GM18508 (cell line): Measurements from ENCODE around the gene SAMD15.
"Not testable (repeated sequence)": the region's sequence is repeated elsewhere in the genome, so short reads cannot be mapped to it uniquely, and the experiment has no call there.

Source experiments
- ATAC-seq: cut with Tn5 transposase; IDR thresholded peaks from one replicate; pipeline ENCODE4 v1.9.1; 2021; ENCODE audit warnings: moderate number of reproducible peaks; ENCODE audit not compliant: insufficient read depth, unreplicated experiment

The SAMD15 gene

DNA sequence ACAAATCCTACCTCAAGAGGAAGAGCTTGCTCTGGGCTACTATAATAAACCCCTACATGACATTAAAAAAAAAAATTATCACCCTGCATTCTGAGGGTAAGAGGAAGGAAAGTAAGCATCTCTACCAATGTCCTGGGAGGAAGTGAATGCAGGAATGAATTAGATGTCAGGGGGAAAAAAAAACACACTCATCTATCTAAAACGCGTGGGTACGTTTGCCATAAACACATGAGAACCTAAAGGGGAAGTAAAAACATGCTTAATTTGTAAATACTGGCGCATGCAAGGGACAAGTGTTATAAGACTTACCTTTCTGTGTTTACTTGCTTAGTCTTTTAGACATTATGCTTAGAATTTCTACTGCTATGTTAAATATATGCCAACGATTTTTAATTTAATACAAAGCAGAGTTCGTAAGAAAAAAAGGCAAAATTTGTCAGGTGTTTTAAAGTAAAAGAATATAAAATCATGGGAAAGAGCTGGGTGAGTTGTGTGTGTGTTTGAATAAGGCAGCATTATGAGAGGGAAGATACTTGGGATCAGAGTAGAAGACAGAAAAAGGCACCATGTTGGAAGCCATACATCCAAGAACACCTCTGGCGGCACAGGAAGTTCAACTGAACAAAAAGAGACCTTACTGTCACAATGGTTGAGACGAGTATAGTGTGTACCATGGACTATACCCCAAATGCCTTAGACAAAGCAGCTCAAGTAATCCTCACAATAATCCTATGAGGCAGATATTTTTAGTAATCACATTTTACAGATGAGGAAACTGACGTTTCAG is 1.8 kb upstream of the SAMD15 start:
- ATAC-seq, result no peak

DNA sequence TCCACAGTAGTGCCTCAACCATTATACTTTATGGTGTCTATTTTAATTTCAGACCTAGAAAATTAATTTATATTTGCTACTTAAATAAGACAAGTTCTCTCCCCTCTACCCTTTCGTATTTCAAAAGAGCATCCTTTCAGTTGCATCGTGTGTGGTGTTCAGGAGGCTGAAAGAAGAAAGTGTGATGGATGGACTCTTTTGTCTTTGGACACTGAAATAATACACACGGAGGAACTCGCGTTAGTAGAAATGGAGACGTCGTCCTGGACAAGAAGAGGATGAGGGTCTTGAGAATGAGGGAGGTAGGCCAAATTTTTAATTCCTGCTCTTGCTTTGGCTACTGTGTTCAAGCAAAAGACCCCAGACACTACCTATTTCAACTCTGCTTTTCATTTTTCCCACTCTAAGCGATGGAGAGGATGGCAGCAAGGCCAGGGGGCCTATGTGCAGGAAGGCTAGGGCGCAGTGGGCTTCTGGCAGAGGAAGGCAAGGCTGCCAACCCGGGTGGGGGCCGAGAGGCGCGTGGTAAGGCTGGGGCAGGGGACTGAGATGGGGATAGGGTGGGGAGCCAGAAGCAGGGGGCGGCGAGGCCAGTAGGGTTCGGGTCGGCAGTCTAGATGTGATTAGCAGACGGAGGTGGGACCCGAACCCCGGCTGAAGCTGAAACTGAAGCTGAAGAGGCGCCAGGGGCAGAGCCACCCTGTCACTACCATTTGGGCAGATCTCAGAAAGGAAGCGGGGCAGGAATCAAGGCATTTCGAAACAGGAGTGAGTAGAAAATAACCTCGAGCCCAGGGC is 1.0 kb upstream of the SAMD15 start:
- ATAC-seq, result no peak

DNA sequence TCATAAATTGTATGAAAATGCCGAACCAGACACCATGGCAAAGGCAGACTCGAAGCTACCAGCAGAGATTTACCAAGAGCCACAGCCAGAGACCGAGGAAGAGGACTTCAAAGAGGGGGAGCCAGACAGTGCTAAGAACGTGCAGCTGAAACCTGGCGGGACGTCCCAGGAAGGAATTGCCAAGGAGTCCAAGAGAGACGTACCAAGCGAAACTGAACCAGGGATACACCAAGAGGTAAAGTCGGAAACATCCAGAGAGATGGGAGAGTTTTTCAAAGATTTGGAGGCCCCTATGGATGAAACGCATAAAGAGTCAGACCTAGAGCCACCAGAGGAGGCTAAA is 294 bp downstream of the SAMD15 start:
- no peak for ATAC-seq

DNA sequence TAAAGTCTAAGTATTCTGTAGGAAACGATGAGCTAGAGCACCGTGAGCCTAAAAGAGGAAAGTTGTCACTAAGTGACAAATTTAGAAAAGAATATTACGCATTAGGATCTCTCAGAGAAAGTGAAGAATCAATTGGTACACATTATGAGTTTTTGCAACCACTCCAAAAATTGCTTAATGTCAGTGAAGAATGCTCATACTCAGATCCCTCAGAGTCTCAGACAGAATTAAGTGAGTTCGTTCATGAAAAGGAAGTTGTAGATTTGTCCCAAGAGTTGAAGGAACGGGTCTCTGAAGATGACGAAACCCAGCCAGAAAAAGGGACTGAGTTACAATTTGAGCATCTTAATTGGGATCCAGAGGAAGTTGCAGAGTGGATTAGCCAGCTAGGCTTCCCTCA is 1.5 kb downstream of the SAMD15 start:
- ATAC-seq, result no peak

DNA sequence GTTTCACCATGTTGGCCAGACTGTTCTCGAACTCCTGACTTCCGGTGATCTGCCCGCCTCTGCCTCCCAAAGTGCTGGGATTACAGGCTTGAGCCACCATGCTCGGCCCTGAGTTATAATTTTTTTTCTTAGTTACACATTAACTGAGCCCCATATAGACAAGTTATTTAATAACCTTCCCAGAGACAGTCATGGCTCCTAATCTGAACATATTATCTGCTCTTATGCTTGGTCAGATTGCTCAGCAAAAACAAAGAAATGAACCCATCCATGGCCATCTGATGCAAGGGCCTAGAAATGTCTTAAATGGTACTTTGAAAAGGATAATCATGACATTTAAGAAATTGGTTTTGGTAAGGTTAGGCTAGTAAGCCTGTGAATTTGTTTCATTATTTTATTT is 13.0 kb downstream of the SAMD15 start:
- ATAC-seq, result no peak

DNA sequence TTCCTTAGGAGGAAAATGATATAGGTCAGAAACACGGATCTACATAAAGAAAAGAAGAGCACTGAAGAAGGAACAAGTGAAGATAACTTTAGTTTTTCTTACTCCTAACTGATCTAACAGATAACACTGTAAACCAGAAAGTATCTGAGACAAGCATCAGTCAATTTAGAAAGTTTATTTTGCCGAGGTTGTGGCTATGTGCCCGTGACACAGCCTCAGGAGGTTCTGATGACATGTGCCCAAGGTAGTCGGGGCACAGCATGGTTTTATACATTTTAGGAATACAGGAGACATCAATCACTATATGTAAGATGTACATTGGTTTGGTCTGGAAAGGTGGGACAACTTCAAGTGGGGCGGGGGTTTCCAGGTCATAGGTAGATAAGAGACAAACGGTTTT is 23.0 kb downstream of the SAMD15 start:
- ATAC-seq, result no peak

DNA sequence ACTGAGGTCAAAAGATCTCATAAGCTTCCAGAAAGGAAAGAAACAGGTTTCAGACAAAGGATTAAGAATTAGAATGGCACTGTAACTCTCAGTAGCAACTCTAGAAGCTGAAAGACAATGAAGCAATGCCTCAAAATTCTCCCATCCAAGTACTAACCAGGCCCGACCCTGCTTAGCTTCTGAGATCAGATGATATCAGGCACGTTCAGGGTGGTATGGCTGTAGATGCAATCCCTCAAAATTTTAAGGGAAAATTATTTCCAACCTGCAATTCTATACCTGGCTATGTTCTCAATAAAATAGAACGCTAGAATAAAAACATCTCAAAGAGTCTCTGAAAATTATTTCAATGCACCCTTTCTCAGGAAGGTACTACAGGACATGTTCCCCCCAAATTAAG is 26.6 kb downstream of the SAMD15 start:
- ATAC-seq, result no peak

DNA sequence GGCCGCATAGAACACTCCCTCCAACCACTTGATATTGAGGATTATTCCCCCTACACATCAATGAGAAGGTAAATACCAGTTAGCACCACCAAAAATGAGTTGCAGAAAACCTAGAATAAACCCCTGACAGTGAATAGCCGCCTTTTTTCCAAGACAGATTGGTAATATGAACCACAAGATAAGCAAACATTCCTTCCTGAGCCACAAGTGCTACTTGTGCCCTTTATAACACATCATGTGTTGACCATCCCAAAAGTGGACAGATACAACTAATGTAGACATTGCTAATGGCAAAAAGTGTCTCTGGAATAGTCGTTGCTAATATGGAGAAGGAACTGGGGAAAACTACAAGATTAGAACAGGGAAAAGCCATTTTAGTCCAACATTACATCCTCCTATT is 28.9 kb downstream of the SAMD15 start:
- no peak for ATAC-seq

DNA sequence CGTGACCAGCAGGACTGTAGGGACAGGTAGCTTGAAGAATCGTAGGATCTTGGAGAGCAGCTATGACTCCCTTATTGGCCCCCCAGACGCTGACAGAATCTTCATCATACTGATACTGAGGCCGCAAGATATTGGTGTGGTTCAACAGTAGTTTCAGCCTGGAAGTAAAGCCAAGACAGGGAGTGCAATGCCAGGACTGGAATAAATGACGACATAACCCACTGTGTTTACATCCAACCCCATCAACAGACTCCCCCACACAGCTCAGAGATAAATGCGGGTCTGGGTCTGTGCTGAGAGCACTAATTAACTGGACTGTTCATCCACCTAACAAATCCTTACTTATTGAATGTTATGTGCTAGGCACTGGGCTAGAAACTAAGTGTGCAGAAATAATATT is 29.5 kb downstream of the SAMD15 start:
- ATAC-seq, result no peak

DNA sequence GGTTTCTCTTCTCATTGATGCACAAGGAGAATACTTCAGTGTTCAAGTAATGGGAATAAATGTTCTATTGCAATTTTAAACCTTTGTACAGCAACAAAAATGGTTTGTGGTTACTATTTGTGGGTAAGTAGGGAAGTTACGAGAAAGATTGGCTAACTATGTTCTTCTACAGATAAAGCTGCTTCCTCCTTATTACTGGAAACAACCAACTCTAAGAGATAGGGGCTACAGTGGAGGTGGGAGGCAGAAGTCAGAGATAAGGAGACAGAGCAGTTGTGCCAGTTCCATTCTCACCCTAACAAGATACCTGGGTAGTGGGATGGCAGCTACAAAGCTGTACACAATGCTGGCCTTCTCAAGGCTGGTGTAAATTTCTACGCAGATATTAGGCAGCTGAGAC is 30.0 kb downstream of the SAMD15 start:
- no peak for ATAC-seq

DNA sequence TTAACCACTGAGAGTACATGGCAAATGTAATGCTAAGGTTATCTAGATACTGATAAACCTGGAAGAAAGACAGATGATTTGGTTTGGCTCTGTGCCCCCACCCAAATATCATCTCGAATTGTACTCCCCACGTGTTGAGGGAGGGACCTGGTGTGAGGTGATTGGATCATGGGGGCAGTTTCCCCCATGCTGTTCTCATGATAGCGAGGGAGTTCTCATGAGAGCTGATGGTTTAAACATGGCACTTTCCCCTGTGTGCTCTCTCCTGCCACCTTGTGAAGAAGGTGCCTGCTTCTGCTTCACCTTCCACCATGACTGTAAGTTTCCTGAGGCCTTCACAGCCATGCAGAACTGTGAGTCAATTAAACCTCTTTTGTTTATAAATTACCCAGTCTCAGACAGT is 32.0 kb downstream of the SAMD15 start:
- ATAC-seq, result no peak

DNA sequence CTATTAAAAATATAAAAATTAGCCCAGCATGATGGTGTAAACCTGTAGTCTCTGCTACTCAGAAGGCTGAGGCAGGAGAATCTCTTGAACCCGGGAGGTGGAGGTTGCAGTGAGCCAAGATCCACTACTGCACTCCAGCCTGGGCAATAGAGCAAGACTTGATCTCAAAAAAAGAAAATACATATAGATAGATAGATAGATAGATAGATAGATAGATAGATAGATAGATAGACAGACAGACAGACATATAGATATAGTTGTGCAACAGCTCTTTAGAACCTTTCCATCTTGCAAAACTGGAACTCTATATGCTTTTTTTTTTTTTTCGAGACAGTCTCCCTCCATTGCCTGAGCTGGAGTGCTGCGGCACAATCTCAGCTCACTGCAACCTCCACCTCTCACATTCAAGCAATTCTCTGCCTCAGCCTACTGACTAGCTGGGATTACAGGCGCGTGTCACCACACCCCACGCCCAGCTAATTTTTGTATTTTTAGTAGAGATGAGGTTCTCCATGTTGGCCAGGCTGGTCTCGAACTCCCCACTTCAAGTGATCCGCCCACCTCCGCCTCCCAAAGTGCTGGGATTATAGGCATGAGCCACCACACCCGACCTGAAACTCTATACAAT is 38.3 kb downstream of the SAMD15 start:
- ATAC-seq, result not testable (repeated sequence)

DNA sequence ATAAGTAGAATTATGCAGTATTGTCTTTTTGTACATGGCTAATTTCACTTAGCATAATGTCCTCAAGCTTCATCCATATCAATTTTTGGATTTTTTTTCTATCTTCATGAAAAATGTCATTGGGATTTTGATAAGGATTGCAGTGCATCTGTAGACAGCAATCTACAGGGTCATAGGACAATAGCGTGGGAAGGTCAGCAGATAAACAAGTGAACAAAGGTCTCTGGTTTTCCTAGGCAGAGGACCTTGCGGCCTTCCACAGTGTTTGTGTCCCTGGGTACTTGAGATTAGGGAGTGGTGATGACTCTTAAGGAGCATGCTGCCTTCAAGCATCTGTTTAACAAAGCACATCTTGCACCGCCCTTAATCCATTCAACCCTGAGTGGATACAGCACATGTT is 38.9 kb downstream of the SAMD15 start:
- not testable (repeated sequence) for ATAC-seq

DNA sequence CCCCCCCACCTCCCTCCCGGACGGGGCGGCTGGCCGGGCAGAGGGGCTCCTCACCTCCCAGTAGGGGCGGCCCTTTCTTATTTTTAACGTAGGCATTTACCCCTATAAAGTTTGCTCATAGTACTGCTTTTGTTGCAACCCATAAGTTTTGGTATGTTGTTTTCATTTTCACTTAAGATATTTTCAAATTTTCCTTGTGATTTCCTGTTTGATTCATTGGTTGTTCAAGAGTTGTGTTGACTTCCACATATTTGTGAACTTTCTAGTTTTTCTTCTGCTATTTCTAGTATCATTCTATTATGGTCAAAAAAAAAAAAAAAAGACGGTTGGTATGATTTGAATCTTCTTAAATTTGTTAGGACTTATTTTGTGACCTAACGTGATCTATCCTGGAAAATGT is 39.7 kb downstream of the SAMD15 start:
- no peak for ATAC-seq

DNA sequence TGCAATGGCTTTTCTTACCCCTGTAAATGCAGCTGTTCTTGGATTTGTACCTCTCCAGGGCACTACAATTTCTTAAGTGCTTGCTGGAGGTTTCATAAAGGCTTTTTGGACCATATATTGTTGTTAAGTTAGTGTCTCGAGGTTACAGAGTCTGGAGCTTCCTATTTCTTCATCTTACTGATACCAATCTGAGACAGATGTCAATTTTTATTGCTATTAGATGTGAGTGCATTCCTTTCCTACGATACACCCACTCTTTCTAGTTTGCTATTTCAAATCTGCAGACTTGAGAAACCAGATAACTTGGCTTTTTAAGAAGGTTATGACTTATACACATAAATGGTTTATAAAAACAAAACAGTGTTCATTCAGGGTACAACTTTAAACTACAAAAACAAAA is 44.0 kb downstream of the SAMD15 start:
- no peak for ATAC-seq

DNA sequence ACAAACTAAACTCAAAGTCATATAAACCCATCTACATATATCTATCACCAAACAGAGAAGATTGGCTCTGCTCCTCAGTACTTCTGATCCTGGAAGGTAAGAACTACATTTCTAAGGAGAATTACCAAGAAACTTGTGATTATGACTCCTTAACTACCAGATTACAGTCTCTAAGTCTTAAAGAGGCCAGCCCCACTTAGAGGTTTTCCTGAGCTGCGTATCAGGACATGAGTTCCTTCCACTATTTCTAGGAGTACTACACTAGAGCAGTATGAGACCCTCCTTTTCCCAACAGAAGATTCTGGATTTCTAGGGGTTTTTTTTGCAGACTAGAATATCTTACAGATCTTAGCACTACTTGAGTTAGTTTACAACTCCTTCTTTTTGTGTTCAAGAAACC is 46.2 kb downstream of the SAMD15 start, which contains the start of gene NOXRED1:
Gene NOXRED1, minus strand, starts transcription at position 101 of the 400 bp plus-strand sequence. CDS start 634 bp downstream, outside the sequence.
- no peak for ATAC-seq

DNA sequence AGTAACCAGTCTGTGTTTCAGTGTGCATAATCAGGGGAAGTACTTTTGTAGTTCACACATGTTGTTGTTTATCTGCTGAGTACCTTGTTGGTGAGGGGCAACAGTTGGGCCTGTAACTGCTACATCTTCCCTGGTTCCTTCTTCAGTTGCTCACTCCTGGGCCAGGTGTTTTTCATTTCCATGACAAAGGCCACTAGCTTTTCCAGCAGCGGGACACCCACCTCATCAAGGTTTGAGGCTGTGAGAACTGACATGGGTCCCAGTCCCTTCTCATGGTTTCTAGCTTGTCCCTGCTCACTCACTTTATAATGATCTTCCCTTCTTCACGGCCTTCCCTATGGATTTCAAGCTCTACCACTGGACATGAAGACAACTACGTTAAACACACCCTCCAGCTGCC is 47.7 kb downstream of the SAMD15 start:
- no peak for ATAC-seq

DNA sequence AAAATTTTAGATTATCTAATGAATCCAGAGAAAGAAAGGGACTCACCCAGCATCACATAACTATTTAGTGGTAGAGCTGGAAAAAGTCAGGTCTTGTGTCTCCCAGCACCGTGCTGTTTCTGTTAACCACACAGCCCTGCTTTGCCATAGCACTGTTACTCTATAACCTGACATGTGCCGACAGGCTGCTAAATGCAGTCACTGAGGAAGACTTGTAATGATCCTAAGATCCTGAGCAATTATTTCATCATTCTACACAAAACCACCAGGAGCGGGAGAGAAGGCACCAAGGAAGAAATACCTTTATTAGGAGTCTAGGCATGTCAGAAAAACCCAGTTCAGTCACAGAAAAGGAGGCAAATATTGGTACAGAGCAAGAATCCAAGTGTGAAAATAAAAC is 49.2 kb downstream of the SAMD15 start:
- no peak for ATAC-seq

DNA sequence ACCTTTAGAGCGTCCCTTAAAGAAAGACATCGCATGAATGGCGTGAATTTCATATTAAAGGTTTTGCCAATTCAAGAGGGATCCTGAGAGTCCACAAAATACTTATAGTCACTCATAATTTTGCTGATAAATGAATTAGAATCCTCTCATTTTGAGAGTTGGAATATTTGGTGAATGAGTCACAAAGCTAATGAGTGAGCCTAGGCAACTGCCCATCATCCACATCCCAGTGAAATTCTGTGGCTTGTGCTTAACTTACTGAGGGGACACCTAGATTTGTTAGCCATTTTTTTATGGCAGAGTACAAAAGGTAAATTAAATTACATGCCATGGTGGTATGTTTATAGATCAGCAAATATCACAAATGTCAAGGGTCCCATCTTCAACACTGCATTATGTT is 58.9 kb downstream of the SAMD15 start:
- no peak for ATAC-seq

DNA sequence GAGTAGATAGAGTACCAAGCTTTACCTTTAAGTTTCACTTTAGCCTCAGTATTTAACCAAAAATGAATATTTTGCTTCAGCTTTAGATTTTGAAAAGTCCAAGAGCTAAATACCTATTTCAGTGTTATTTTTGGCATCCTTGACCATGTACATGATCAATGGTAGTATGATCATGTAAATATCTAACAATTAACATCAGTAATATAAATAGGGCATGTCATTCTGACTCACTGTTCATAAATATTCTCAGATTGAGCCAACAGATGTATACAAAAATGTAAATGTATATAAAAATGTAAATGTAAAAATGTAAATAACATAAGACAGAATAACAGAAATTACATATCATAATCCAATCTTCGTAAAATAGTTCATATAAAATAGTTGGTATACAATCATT is 61.4 kb downstream of the SAMD15 start:
- no peak for ATAC-seq

DNA sequence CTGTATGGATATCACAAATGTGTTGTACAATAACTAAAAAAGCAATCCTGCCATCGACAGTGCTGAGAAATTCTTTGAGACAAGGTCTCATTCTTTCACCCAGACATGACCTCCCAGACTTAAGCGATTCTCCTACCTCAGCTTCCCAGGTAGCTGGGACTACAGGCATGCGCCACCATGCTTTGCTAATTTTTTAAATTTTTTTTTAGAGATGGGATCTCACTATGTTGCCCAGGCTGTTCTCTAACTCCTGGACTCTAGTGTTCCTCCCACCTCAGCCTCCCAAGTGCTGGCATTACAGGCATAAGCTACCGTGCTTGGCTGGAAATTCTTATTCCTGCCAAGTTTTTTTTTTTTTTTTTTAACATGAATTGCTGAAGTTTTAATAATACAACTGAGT is 62.7 kb downstream of the SAMD15 start:
- no peak for ATAC-seq
